GM12873 (cell line): ENCODE results near the gene ZNF443.

Experiments
- TF ChIP-seq, protein P1 (sequence below): IDR thresholded peaks from 2 replicates; pipeline ENCODE4 v1.5.1; 2012; ENCODE audit warnings: low read depth, mild to moderate bottlenecking, moderate library complexity, low read length, control low read depth; ENCODE audit not compliant: insufficient read depth; ENCODE audit errors: missing control alignments

The ZNF443 gene

DNA sequence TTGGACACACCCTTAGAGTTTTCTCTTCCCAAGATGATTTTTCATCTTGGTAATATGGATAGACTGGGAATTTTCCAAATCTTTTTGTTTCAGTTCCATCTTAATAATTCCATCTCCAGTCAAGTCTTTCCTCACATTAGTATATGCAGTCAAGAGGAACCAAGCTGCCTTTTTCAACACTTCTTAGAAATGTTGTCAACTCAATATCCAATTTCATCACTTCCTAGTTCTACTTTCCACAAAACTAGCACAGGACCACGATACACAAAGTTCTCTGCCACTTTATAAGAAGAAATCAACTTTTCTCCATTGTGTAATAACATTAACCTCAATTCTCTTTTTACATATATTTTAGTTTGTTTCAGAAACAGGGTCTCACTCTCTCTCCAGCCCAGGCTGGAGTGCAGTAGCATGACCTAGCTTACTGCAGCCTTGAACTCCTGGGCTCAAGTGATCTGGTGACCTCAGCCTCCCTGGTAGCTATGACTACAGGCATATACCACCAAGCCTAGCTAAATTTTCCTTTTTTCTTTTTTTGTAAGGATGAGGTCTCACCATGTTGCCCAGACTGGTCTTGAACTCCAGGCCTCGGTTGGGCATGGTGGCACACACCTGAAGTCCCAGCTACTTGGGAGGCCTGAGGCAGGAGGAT is 15.5 kb downstream of the ZNF443 start:
- TF ChIP-seq, protein P1, sequence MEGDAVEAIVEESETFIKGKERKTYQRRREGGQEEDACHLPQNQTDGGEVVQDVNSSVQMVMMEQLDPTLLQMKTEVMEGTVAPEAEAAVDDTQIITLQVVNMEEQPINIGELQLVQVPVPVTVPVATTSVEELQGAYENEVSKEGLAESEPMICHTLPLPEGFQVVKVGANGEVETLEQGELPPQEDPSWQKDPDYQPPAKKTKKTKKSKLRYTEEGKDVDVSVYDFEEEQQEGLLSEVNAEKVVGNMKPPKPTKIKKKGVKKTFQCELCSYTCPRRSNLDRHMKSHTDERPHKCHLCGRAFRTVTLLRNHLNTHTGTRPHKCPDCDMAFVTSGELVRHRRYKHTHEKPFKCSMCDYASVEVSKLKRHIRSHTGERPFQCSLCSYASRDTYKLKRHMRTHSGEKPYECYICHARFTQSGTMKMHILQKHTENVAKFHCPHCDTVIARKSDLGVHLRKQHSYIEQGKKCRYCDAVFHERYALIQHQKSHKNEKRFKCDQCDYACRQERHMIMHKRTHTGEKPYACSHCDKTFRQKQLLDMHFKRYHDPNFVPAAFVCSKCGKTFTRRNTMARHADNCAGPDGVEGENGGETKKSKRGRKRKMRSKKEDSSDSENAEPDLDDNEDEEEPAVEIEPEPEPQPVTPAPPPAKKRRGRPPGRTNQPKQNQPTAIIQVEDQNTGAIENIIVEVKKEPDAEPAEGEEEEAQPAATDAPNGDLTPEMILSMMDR = no peak

DNA sequence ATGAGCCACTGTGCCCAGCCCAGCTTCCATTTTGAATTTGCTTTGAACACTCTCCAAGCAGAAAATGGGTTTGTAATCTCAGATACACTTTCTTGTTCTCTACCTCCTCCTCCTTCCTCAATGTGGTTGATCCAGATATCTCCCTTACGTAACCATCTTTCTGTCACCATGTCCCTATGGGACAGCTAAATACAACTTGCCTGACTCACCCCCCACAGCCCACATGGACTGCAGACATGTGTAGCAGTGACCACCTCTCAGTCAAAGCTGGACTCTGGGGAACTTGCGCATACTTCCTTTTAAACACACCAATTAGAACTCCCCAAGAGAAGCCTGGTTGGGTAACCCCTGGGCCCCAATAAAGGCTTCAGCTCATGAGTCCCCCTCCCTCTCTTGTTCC is 28.9 kb downstream of the ZNF443 start:
- TF ChIP-seq, protein P1 = no peak

DNA sequence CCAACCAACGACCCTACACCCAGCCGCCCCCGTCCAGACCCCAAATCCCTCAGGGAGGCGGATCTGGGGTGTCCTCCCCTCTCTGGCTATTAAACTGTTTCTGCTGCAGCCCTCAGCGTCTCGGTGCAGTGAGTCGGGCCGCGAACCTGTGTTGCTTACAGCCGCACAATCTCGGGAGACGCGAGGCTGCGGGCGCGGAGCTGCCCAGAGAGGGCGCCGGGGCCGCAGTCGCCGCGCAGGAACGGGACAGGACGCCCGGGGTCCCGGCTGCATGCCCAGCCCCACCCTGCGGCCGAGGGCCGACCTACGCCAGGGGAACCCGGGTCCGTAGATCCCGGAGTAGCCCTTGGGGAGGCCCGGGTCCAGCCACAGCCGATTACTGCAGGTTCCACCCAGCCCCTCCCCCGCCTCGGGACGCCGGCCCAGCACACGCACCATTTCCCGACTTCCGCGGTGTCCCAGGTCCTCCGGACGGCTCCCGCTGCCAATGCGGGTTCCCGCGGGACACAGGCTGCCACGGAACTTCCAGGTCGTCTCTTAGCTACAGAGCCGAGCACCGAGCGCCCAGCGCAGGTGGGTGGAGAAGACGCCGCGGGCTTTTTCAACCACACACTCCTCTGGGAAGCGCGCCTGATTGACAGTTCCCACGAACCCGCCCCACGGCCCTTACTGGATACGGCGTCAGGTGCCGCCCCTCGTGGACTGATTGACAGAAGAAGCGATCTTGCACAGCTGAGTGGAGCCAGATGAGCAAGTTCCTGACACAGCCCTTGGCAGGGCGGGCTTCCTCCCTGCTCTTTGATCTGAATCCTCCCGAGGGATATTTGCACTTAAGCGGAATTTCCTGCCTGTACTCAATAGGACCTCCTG is 40.0 kb downstream of the ZNF443 start, which contains the start of gene ZNF799:
Gene ZNF799, minus strand, starts transcription at position 639 of the 870 bp plus-strand sequence. Its CDS starts 201 bp downstream, at position 438.
- TF ChIP-seq, protein P1 = no peak

DNA sequence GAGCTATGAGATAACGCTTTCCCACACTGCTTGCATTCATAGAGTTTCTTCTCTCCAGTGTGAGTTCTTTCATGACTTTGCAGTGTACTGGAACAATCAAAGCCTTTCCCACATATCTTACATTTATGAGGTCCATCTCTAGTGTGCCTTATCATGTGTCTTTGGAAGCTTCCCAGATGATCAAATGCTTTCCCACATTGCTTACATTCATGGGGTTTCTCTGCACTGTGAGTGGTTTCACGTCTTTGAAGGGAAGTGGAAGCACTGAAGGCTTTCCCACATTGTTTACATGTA is 60.4 kb downstream of the ZNF443 start:
- TF ChIP-seq, protein P1 = no peak

DNA sequence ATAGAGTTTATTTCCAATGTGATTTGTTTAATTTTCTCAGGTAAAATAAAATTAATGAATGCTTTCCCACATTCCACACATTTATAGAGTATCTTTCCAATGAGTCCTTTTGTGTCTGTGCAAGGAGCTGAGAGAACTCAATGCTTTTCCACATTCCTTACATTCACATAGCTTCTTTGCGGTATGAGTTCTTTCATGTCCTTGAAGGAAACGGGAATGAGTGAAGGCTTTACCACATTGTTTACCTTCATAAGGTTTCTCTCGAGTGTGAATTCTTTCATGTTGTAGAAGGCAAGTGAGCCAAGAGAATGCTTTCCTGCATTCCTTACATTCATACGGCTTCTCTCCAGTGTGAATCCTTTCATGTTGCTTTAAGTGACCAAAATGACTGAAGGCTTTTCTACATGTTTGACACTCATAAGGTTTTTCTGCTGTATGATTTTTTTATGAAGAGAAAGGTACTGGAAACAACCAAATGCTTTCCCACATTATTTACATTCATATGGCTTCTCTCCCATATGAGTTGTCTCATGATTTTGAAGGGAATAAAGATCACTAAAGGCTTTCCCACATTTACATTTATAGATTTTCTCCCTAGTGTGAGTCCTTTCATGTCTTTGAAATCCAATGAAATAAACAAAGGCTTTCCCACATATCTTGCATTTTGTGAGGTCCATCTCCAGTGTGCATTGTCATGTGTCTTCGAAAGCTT is 60.9 kb downstream of the ZNF443 start:
- TF ChIP-seq, protein P1 = no peak
